Stimulated activated CD4-positive, alpha-beta T cell treated with anti-CD3 and anti-CD28 coated beads, Interleukin-1b, Interleukin-23, amount 100 ng/mL, for 1 hour (primary cell): Measurements from ENCODE around the gene DZIP1.
A peak's percentile ranks its signal among the peaks of the same experiment; 100 is the strongest.
"Not testable (repeated sequence)": the region's sequence is repeated elsewhere in the genome, so short reads cannot be mapped to it uniquely, and the experiment has no call there.

Experiments
- DNase-seq, 2 donors: peaks; one replicate each; pipeline ENCODE4 v3.0.0-alpha.2; 2020; ENCODE audit warnings: low read depth in 2 of 2

DZIP1 gene, protein sequence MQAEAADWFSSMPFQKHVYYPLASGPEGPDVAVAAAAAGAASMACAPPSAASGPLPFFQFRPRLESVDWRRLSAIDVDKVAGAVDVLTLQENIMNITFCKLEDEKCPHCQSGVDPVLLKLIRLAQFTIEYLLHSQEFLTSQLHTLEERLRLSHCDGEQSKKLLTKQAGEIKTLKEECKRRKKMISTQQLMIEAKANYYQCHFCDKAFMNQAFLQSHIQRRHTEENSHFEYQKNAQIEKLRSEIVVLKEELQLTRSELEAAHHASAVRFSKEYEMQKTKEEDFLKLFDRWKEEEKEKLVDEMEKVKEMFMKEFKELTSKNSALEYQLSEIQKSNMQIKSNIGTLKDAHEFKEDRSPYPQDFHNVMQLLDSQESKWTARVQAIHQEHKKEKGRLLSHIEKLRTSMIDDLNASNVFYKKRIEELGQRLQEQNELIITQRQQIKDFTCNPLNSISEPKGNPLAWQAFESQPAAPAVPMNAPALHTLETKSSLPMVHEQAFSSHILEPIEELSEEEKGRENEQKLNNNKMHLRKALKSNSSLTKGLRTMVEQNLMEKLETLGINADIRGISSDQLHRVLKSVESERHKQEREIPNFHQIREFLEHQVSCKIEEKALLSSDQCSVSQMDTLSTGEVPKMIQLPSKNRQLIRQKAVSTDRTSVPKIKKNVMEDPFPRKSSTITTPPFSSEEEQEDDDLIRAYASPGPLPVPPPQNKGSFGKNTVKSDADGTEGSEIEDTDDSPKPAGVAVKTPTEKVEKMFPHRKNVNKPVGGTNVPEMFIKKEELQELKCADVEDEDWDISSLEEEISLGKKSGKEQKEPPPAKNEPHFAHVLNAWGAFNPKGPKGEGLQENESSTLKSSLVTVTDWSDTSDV

DNA sequence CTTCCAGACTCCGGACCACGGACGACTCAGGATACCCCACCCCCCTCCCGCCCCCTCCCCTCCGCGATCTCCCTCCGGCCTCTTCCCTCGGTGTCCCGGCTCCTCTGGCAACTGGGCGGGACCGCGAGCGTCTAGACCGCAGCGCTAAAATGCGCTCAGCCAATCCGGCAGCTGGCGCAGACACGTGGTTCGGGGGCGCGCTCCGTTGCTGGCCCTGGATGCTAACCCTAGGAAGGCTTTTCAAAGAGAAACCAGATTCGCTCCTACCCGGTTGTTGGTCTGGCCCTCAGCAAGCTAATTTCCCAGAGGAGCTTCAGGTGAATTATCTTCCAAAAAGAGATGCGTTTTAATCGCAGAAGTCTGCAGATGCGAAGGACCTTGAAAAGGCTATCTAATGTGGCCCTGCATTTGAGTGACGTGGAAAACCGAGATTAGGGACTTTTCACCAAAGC lies at the start of gene DZIP1:
Gene DZIP1 (minus strand): TSS at position 106 of the 452 bp plus-strand sequence. CDS start 2,677 bp downstream, outside the sequence.
- no peak for DNase-seq

DNA sequence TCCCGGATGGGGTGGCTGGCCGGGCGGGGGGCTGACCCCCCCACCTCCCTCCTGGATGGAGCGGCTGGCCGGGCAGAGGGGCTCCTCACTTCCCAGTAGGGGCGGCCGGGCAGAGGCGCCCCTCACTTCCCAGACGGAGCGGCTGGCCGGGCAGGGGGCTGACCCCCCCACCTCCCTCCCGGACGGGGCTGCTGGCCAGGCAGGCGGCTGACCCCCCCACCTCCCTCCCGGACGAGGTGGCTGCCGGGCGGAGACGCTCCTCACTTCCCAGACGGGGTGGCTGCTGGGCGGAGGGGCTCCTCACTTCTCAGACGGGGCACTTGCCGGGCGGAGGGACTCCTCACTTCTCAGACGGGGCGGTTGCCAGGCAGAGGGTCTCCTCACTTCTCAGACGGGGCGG lies 46.5 kb upstream of the DZIP1 start:
- not testable (repeated sequence) for DNase-seq

DNA sequence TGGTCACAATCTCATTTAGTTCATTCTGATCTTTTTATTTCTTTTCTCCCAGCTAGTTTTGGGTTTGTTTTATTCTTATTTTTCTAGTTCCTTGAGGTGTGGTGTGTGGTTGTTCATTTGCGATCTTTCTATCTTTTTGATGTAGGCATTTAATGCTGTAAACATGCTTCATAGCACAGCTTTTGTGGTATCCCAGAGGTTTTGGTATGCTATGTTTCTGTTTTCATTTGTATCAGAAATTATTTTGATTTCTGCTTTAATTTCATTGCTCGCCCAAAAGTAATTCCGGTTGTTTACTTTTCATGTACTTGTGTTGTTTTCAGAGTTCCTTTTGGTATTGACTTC lies 45.0 kb upstream of the DZIP1 start:
- DNase-seq: no peak

DNA sequence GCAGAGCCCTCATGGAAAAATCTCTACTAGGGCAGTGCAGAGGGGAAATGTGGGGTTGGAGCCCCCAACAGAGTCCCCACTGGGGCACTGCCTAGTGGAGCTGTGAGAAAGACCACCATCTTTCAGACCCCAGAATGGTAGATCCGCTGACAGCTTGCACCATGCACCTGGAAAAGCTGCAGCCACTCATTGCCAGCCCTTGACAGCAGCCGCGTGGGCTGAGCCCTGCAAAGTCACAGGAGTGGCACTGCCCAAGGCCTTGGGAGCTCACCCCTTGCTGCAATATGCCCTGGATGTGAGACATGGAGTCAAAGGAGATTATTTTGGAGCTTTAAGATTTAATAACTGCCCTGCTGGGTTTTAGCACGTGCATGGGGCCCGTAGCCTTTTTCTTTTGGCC lies 40.5 kb upstream of the DZIP1 start:
- not testable (repeated sequence) for DNase-seq

DNA sequence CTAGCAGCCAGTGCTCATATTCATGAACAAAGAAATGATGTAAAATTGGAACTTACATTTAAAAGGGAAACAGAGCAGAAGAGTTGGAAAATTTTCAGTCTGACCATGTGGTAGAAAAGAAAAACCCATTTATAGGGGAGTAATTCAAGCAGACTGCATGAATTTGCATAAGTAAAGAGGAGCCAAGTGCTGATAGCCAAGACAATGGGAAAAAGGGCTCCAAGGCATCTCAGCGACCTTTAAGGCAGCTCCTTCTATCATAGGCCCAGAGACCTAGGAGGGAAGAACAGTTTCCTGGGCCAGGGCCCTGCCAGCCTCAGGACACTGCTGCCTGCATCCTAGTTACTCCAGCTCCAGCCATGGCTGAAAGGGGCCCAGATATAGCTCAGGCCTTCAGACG lies 39.9 kb upstream of the DZIP1 start:
- no peak for DNase-seq

DNA sequence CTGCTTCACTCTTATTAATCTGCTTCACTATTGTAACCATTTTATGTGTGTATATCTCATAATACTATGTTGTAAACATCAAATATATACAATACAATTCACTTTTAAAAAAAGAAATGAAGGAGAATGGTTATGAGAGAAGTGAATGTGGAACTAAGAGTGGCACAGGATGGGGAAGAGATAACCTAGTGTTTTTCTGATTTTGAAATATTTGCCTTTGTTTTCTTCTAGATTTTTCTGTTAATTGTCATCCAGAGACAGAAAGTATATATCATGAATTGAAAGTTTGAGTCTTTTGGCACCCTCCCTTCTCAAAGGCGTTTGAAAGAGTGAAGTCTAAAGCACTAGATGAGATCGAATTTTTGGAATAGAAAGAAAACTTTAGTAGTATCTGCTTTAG lies 35.2 kb upstream of the DZIP1 start:
- no peak for DNase-seq

DNA sequence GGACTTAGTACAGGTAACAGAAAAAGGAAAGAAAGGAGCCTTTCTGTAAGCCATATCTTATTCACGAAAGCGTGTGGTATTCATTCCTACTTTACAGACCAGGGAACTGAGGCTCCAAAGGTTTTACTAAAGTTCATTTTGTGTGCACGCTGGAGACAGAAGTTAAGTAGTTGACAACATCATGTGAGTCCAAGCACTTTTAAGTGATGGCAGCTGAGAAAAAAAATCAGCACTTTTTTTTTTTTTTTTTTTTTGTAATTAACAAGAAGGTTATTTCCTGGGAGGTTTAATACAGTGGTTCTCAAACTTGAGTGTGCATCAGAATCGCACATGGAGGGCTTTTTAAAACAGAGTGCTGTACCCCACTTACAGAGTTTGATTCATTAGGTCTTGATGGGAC lies 34.5 kb upstream of the DZIP1 start:
- DNase-seq: no peak

DNA sequence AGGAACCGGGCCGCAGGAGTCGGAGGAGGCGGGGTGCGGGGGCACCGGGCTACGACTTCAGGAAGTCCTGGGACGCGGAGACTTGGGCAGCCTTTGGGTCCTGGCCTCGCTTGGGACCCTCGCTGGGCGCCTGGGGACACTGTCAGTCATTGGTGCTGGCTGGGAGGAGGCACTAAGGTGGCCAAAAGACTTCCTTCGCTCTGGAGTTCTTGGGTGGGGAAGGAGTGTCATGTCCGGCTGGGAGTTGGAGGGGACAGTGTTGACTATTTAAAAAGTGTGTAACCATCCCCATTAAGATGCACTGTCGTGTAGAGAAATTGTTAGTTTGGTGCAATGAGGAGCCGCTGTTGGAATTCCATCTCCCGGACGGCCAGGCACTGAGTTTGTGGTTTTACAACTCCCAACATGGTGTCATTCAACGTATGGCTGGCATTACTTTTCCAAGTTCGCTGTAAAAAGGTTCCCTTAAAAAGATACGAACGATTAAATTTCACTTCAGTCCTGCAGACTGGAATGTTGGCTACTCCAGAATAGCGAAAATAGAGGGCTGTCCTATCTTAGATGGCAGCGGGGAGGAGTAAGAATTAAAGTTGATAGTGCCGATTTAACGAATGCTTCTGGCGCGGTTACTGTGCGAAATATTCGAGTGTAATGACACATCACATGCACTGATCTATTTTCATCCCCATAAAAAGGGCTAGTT lies 33.2 kb upstream of the DZIP1 start:
- no peak for DNase-seq

DNA sequence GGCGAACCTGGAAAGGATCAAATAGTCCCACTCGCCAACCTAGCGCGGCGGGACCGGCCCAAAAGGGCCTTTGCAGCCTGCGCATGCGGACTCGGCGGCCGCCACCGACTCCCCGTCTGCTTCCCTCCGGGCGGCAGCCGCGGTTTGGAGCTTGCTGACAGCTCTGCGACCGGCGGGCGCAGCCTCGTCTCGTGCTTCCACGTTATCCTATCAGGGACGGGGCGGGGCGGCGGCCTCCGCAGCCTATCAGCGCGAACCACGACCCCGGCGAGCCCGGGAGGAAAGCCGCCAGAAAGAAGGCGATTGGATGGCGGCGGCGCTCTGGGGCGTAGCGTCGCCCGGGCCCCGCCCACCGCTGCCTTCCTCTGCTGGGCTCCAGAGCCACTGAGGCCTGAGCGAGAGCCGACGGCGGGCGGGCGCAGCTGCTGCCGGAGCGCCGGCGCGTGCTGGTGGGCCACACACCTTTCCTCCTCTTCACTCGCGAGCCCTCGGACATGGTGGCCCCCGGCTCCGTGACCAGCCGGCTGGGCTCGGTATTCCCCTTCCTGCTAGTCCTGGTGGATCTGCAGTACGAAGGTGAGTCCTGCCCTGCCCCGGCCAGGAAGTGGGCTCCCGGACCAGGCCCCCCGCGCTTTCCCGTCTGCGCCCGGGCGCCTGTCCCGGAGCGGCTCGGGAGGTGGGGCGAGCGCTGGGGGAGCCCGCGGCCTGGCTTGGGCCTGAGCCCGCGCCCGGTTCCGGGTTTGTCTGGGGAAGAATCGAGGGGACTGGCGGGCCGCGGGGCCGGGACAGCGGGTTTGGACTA lies 32.5 kb upstream of the DZIP1 start, which contains the start of gene DNAJC3:
Gene DNAJC3 (plus strand): TSS at position 378 of the 802 bp plus-strand sequence. CDS start 117 bp downstream, at position 495.
- peak; percentile 92 to 97 for DNase-seq

DNA sequence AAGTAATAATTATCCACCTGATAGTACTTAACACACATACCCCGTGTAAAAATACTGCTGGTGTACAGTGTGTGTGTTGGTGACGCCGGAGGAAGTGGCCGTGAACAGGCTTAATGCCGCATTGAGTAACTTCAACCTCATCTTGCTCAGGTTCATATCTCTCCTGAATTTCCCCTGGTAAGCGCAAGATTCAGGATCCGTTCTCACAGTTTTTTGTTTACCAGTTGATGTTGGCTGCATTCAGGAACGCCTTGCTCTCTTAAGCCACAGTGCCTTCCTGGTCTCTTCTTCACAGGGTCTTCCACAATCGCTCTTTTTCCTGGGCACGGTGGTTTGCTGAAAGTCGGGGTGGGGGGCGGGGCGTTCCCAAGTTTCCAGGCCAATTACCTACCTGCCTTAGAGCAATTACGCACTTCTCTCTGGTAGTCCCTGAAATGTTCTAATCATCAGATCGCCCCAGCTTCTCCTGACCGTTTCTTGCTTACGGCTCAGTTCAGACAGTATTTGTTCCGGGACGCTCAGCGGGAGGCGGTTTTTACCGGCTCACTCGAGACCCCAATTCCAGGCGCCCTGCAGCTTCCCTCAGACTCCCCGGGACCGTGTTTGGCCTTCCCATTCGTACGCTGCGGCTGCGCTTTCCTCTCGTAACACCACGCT lies 31.7 kb upstream of the DZIP1 start:
- DNase-seq: no peak

DNA sequence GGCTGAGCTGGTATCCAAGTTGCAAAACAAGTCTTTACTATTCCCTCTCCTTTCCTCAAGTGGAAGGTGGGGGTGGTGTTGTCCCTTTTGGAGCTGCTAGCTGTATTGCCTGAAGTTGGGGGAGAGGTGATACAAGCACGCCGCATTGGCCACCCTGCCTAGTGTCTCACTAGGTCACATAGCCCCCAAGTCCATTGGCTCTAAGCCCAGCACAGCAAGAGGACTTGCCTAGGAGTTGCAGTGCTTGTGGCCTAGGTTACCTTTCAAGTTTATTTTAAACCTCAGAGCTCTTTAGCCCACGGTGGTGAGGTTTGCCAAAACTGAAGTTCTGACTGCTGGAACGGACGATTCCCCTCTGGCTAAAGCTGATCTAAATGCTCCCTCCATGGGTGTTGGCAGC lies 27.1 kb upstream of the DZIP1 start:
- no peak for DNase-seq

DNA sequence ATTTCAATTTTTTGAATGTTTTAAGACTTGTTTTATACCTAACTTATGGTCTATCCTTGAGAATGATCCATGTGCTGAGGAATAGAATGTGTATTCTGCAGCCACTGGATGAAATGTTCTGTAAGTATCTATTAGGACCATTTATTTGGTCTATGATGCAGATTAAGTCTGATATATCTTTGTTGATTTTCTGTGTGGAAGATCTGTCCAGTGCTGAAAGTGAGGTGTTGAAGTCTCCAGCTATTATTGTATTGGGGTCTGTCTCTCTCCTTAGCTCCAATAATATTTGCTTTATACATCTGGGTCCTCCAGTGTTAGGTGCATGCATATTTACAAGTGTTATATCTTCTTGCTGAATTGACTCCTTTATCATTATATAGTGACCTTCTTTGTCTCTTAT lies 22.7 kb upstream of the DZIP1 start:
- not testable (repeated sequence) for DNase-seq

DNA sequence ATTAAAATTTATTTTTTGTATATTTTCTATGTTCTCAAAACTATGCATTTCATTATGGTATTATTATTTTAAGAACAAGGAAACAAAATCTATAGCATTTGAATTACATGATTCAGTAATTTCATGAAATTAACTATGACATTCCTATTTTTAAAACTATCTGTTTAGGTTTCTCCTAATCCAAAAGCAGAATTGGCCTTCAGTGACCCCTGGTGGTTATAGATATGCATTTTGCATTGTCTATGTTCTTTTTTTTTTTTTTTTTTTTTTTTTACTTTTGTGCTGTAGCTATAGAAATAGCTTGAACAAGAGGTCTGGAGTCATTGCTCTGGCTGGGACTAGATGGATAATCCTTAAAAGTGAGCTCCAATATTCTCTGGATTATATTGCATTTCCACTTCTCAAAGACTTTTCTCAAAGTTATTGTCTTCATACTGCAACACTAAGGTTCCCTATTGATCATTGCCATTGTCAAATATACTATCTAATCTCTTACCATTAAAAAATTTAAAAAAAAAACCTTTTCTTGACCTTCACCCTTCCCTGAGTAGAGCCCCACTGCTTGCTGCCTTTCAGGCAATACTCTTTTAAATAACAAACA lies 16.6 kb upstream of the DZIP1 start:
- DNase-seq: no peak

DNA sequence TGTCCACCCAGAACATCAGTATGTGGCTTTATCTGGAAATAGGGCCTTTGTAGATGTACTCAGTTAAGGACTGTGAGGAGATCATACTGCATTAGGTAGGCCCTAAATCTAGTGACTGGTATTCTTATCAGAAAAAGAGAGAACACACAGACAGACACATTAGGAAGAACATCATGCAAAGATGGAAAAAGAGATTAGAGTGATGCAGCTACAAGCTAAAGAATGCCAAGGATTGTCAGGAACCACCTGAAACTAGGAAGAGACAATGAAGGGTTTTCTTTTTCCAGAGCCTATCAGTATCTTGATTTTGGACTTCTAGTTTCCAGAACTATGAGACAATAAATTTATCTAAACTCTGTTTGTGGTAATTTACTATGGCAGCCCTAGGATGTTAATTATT lies 15.0 kb upstream of the DZIP1 start:
- DNase-seq: no peak

DNA sequence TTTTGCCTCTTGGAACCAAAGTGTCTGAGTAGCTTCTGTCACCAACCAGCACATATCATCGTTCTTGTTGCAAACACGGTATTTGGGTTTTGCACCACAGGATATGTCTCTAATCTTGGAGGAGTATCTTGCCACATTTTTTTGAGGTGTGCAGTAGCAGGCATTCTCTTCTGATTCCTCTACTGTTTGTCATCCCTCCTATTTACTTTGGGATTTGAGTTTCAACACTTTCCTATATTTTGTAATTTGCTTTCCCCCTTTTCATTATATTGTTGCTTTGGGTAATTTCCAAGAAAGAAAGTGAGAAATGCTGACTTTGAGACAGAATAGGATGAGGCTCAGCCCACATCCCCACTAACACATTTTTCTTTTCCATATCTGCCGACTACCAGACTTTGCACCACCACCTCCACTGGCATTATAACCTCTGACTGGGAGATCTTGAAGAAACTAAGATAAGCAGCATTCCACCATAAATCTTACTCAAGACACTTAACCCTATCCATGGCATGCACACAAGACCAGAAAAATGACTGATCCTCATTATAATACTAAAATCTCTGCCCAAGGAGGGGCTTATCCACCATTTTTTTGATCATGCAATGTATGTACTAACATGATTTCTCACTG lies 12.0 kb upstream of the DZIP1 start:
- DNase-seq: no peak

DNA sequence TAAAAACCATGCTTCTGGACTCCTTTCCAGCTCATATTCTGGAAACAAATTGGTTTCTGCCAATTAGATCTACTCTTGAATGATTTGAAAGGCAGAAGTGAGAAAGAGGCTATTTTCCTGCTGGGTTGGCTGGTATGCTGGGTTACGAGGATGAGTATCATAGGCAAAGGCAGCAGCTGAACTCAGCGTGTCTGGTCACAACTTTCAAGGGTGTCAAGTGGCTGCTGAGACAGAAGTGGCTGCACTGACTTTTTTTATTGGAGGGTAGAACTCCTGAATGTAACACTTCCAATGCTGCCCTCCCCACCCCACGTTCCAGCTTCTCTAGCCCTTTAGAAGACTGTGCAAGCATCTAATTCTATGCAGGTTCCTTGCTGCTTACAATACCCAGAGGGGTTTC lies 8.3 kb upstream of the DZIP1 start:
- DNase-seq: no peak

DNA sequence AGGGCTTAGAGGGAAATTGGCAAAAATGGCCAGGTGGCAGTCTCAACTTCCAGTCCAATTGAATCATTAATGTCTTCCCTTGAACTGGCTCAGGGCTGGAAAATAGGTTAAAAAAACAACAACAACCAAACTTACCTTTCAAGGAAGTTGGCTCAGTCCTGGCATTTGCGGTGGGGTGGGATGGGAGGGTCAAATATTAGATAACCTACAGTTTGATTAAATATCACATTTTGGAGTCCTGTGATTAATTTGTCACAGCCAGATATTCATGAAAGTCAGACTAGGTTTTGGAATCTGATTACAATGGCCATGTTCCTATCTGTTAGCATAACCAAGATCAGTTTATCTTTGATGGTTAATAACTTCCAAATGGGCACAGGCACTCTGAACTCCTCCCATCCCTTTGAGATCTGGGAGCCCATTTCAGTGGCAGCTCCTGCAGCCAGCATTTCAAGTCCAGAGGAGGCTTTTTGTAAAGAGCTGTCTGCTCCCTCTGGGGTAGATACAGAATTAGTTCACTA lies 7.8 kb upstream of the DZIP1 start:
- no peak for DNase-seq

DNA sequence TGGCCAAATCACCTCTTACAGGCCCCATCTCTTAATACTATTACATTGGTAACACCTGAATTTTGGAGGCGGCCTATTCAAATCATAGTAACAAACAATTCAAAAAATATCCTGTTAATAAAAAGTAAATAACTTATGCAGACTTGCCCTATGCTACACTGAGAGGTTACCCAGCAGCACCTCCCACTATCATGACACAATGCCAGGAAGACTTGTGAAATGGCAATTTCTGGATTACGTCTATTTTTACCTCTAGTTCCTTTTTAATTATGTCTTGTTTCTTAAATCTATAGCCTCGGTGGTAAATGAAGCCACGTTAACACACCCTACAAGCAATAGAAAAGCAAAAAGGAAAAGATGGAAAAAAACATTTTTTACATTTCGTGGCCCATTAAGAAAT lies 6.2 kb upstream of the DZIP1 start:
- no peak for DNase-seq

DNA sequence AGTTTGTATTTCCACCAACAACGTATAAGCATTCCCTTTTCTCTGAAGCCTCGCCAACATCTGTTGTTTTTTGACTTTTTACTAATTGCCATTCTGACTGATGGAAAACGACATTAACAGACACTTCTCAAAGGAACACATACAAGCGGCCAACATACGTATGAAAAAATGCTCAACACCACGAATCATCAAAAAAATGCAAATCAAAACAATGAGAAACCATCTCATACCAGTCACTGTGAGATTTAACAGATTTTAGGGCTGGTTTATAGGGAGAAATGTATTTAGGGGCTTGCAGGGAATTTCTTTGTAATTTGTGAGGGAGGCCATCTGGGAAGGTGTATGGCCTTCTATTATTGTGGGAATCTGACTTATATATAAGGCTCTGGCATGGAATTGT lies 2.8 kb upstream of the DZIP1 start:
- no peak for DNase-seq
